Testis (tissue), 3 donors: ENCODE measurements around the gene TTC22. TPM values are rescaled to one million over a fixed set of nuclear protein-coding genes. Genes with fewer than 3 reads are reported as not detected.

Source experiments
- DNase-seq: peaks from one replicate; pipeline ENCODE4 v3.0.0-alpha.2; 2019
- H3K27ac ChIP-seq, 2 donors: fragments of 200-600 bp; sonication (generic); one replicate each; pipeline ENCODE4 v1.5.1; 2019
- H3K27me3 ChIP-seq: fragments of 200-600 bp; sonication (generic); one replicate; pipeline ENCODE4 v1.5.1; 2019
- H3K36me3 ChIP-seq: fragments of 200-600 bp; sonication (generic); one replicate; pipeline ENCODE4 v1.5.1; 2017; ENCODE audit warnings: low read depth; ENCODE audit errors: missing control alignments
- H3K4me1 ChIP-seq: fragments of 200-600 bp; sonication (generic); one replicate; pipeline ENCODE4 v1.5.1; 2019
- H3K4me3 ChIP-seq, 2 donors: fragments of 200-600 bp; sonication (generic); one replicate each; pipeline ENCODE4 v1.5.1; 2017 to 2019
- H3K9me3 ChIP-seq: fragments of 200-600 bp; sonication (generic); one replicate; pipeline ENCODE4 v1.5.1; 2017
- CTCF ChIP-seq, 3 experiments: fragments of 450-650 bp in 2 of 3; fragments of 200-600 bp in 1 of 3; sonication (generic) in 1 of 3; IDR thresholded peaks; one replicate each; pipeline ENCODE4 v1.5.1; 2016 to 2019; ENCODE audit warnings: antibody characterized with exemption in 3 of 3, mild to moderate bottlenecking in 2 of 3, moderate library complexity in 1 of 3
- POLR2A ChIP-seq: fragments of 450-650 bp; IDR thresholded peaks from one replicate; pipeline ENCODE4 v1.6.1; 2017; ENCODE audit warnings: antibody characterized with exemption, mild to moderate bottlenecking, moderate library complexity
- WGBS, 2 donors: methylation state at CpG; one replicate each; pipeline ENCODE4 v1.1.5; 2018; 5-methylcytosine and 5-hydroxymethylcytosine counted together
- intact Hi-C: fragments of 100-400 bp; cut with DNase I; formaldehyde crosslinking; loops from one replicate; pipeline ENCODE4 v1.15.1; 2023; ENCODE audit warnings: low total_unique reads
- polyA plus RNA-seq: library from polyadenylated mRNA; stranded (reverse); fragments of 350-450 nt; fragmentation: Illumina TruSeq; extraction: RNeasy Lipid Tissue Mini Kit (QIAGEN cat#74804); gene quantifications from one replicate; pipeline ENCODE4 v1.2.3, GENCODE V29; 2014; ENCODE audit warnings: low read depth, low replicate concordance; ENCODE audit not compliant: insufficient read depth
- total RNA-seq, 2 donors: library from RNA; depleted of rRNA; stranded (reverse); fragments of >200 nt; gene quantifications; one replicate each; pipeline ENCODE4 v1.2.3, GENCODE V29; 2016

TTC22 gene
- total and polyA plus RNA-seq, 3 donors from 2014 or later, result 0.94 to 2.4 (median 1.7) TPM

DNA sequence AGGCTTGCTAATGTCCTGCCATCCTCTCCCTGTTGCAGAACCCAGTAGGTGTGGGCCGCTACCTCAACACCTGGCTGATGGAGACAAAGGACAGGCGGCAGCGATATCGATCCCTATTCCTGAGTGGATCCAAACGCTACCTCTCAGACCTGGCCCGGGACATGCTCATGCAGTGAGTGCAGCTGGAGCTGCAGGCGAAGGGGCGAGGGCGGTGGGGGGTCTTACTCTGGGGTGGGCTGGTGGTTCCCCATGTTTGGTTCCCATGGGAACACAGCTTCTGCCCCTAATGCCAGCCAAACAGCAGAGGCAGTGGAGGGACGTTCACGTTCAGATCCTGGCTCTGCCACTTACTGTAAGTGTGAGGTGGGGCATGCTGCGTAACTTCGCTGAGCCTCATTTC is 15.8 kb upstream of the TTC22 start:
- Histone ChIP-seq H3K36me3 (no peaks in the 10 kb centered on the region), H3K4me1 (no peaks in the 10 kb centered on the region), H3K27me3 (no peaks in the 10 kb centered on the region), H3K4me3 (no peak overlapping the region), H3K27ac (no peak overlapping the region), H3K9me3 (no peaks in the 10 kb centered on the region)
- WGBS, 2 donors, result 96 to 98% methylated on average over 12 to 13 of the region's 13 CpGs
- no peak for DNase-seq
- TF ChIP-seq CTCF (IDR thresholded peaks at IDR 0.05), result no peak
- TF ChIP-seq POLR2A, result no peak
- intact Hi-C loops, result no loop called here

GRCh38 chr1:54816130-54816529 is 15.0 kb upstream of the TTC22 start:
- no peaks in the 10 kb centered on the region for H3K4me1 ChIP-seq
- TF ChIP-seq CTCF (IDR thresholded peaks at IDR 0.05) (no peak), POLR2A (no peak)
- intact Hi-C loops, result no loop called here
- no peaks in the 10 kb centered on the region for H3K36me3 ChIP-seq
- peak; percentile 0 for DNase-seq
- no peak overlapping the region for H3K4me3 ChIP-seq
- no peaks in the 10 kb centered on the region for H3K27me3 ChIP-seq
- H3K27ac ChIP-seq, result no peak overlapping the region
- H3K9me3 ChIP-seq, result no peaks in the 10 kb centered on the region
- WGBS, 2 donors, result 70 to 95% methylated on average over 6 of the region's 6 CpGs

GRCh38 chr1:54815086-54815876 is 14.2 kb upstream of the TTC22 start:
- intact Hi-C loops, result no loop called here
- no peaks in the 10 kb centered on the region for H3K4me1 ChIP-seq
- H3K4me3 ChIP-seq, result no peak overlapping the region
- H3K9me3 ChIP-seq, result no peaks in the 10 kb centered on the region
- H3K27ac ChIP-seq, result no peak overlapping the region
- DNase-seq, result peak; percentile 11
- H3K36me3 ChIP-seq, result no peaks in the 10 kb centered on the region
- no peaks in the 10 kb centered on the region for H3K27me3 ChIP-seq
- TF ChIP-seq CTCF (IDR thresholded peaks at IDR 0.05) (no peak), POLR2A (no peak)
- WGBS, 2 donors, result 91 to 92% methylated on average over 7 of the region's 7 CpGs

- H3K9me3 ChIP-seq, result no peaks in the 10 kb centered on the region
- no peaks in the 10 kb centered on the region for H3K27me3 ChIP-seq
- no peak for TF ChIP-seq POLR2A
- no peak for TF ChIP-seq CTCF (IDR thresholded peaks at IDR 0.05)
- no peak overlapping the region for H3K4me3 ChIP-seq
- no peaks in the 10 kb centered on the region for H3K36me3 ChIP-seq
- H3K4me1 ChIP-seq, result no peaks in the 10 kb centered on the region
- peak; percentile 2 for DNase-seq
- intact Hi-C loops, result no loop called here
- no peak overlapping the region for H3K27ac ChIP-seq
- 95 to 100% methylated on average over 3 to 5 of the region's 5 CpGs for WGBS, 2 donors
Measured at GRCh38 chr1:54814571-54814970, 13.4 kb upstream of the TTC22 start.

DNA sequence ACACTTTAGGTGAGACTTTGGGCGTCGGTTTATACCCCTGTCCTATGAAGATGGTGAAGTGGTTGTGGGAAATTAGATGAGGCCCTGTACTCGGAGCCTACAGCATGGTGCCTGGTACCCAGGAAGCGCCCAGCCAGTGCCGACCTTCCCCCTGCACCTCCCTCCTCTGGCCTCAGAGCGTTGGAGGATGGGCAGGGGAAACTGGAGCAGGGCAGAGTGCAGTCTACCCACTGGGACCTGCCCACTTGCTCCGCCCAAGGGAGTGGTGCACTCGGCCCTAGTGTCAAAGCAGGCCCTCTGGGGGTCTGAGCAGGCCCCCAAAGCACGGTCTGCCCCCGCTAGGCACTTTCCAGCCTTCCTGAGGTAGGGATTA is 13.0 kb upstream of the TTC22 start:
- DNase-seq, result peak; percentile 3
- H3K4me3 ChIP-seq, result no peak overlapping the region
- H3K27ac ChIP-seq, result no peak overlapping the region
- TF ChIP-seq CTCF (IDR thresholded peaks at IDR 0.05) (no peak), POLR2A (no peak)
- no peaks in the 10 kb centered on the region for H3K9me3 ChIP-seq
- H3K27me3 ChIP-seq, result no peaks in the 10 kb centered on the region
- no peaks in the 10 kb centered on the region for H3K4me1 ChIP-seq
- intact Hi-C loops, result no loop called here
- no peaks in the 10 kb centered on the region for H3K36me3 ChIP-seq
- 82 to 89% methylated on average over 2 to 10 of the region's 10 CpGs for WGBS, 2 donors
